Upper lobe of left lung (tissue), 4 donors: ENCODE measurements around the gene CLN6.

Experiments used
- POLR2A ChIP-seq, 4 donors: fragments of 450-650 bp; IDR thresholded peaks; one replicate each; pipeline ENCODE4 v1.5.1; 2016 to 2017; ENCODE audit warnings: antibody characterized with exemption in 4 of 4, mild to moderate bottlenecking in 2 of 4
- TF ChIP-seq, protein P1 (sequence below), 6 experiments: fragments of 450-650 bp in 4 of 6; fragments of 200-600 bp in 2 of 6; sonication (generic) in 2 of 6; IDR thresholded peaks; one replicate each; pipeline ENCODE4 v1.5.1; 2016 to 2019; ENCODE audit warnings: antibody characterized with exemption in 6 of 6

- no peak for TF ChIP-seq POLR2A (IDR thresholded peaks at IDR 0.05)
- TF ChIP-seq, protein P1, sequence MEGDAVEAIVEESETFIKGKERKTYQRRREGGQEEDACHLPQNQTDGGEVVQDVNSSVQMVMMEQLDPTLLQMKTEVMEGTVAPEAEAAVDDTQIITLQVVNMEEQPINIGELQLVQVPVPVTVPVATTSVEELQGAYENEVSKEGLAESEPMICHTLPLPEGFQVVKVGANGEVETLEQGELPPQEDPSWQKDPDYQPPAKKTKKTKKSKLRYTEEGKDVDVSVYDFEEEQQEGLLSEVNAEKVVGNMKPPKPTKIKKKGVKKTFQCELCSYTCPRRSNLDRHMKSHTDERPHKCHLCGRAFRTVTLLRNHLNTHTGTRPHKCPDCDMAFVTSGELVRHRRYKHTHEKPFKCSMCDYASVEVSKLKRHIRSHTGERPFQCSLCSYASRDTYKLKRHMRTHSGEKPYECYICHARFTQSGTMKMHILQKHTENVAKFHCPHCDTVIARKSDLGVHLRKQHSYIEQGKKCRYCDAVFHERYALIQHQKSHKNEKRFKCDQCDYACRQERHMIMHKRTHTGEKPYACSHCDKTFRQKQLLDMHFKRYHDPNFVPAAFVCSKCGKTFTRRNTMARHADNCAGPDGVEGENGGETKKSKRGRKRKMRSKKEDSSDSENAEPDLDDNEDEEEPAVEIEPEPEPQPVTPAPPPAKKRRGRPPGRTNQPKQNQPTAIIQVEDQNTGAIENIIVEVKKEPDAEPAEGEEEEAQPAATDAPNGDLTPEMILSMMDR (IDR thresholded peaks at IDR 0.05): no peak
These were observed 54.0 kb downstream of the CLN6 start for GRCh38 chr15:68175526-68175925.
